SU-DHL-6 (cell line): ENCODE measurements around the gene OR52M1.

Experiments used
- EZH2phosphoT487 ChIP-seq: fragments of 200-600 bp; sonication (generic), shearing (Covaris generic); conservative IDR thresholded peaks from 2 replicates; pipeline ENCODE4 v1.6.1; 2018; ENCODE audit warnings: mild to moderate bottlenecking, antibody characterized with exemption, low read length, moderate library complexity, mixed read lengths
- TF ChIP-seq, protein P1 (sequence below): fragments of 200-600 bp; sonication (generic); IDR thresholded peaks from one replicate; pipeline ENCODE4 v1.5.1; 2017; ENCODE audit warnings: antibody characterized with exemption, mild to moderate bottlenecking, low read length, moderate library complexity; ENCODE audit not compliant: insufficient read depth, poor library complexity, severe bottlenecking

GRCh38 chr11:4541071-4541470 lies 3.9 kb upstream of the OR52M1 start:
- TF ChIP-seq, protein P1, sequence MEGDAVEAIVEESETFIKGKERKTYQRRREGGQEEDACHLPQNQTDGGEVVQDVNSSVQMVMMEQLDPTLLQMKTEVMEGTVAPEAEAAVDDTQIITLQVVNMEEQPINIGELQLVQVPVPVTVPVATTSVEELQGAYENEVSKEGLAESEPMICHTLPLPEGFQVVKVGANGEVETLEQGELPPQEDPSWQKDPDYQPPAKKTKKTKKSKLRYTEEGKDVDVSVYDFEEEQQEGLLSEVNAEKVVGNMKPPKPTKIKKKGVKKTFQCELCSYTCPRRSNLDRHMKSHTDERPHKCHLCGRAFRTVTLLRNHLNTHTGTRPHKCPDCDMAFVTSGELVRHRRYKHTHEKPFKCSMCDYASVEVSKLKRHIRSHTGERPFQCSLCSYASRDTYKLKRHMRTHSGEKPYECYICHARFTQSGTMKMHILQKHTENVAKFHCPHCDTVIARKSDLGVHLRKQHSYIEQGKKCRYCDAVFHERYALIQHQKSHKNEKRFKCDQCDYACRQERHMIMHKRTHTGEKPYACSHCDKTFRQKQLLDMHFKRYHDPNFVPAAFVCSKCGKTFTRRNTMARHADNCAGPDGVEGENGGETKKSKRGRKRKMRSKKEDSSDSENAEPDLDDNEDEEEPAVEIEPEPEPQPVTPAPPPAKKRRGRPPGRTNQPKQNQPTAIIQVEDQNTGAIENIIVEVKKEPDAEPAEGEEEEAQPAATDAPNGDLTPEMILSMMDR = no peak
- TF ChIP-seq EZH2phosphoT487 = no peak
